Heart right ventricle (tissue), 16 donors: ENCODE measurements around the gene TAB3. TPM values are rescaled to one million over a fixed set of nuclear protein-coding genes. Genes with fewer than 3 reads are reported as not detected.

Experiments used
- ATAC-seq, 8 donors: fragments of 200-7000 bp; cut with Tn5 transposase; one replicate each; pipeline ENCODE4 v1.9.1; 2020; ENCODE audit warnings: mild to moderate bottlenecking in 8 of 8, moderate library complexity in 8 of 8, moderate number of reproducible peaks in 1 of 8
- DNase-seq, 2 donors: peaks; one replicate each; pipeline ENCODE4 v3.0.0-alpha.2; 2020
- H3K27ac ChIP-seq, 10 donors: fragments of 200-600 bp; sonication (generic) in 2 of 10; one replicate each; pipeline versions ENCODE4 v1.5.0 to v1.8.0; 2020 to 2022; ENCODE audit warnings: mild to moderate bottlenecking in 3 of 10
- H3K27me3 ChIP-seq, 7 donors: fragments of 200-600 bp; one replicate each; pipeline ENCODE4 v1.8.0; 2021 to 2022; ENCODE audit warnings: mild to moderate bottlenecking in 2 of 7
- H3K36me3 ChIP-seq, 9 donors: fragments of 200-600 bp; sonication (generic) in 1 of 9; one replicate each; pipeline versions ENCODE4 v1.5.0 to v1.8.0; 2020 to 2022; ENCODE audit warnings: mild to moderate bottlenecking in 2 of 9
- H3K4me1 ChIP-seq, 9 donors: fragments of 200-600 bp; sonication (generic) in 1 of 9; one replicate each; pipeline versions ENCODE4 v1.5.0 to v1.8.0; 2020 to 2022; ENCODE audit warnings: mild to moderate bottlenecking in 4 of 9
- H3K4me3 ChIP-seq, 10 donors: fragments of 200-600 bp; sonication (generic) in 2 of 10; one replicate each; pipeline versions ENCODE4 v1.5.0 to v1.8.0; 2020 to 2022; ENCODE audit warnings: mild to moderate bottlenecking in 7 of 10, moderate library complexity in 2 of 10
- H3K9me3 ChIP-seq, 11 donors: fragments of 200-600 bp in 10 of 11; sonication (generic) in 2 of 11; one replicate each; pipeline versions ENCODE4 v1.5.0 to v1.8.0; 2013 to 2022; ENCODE audit warnings: mild to moderate bottlenecking in 2 of 11, control low read depth in 1 of 11, moderate library complexity in 1 of 11
- WGBS, 2 donors: extraction: QIAGEN DNeasy Blood & Tissue Kit; methylation state at CpG; one replicate each; pipeline ENCODE4 v1.1.7; 2013; ENCODE audit warnings: inconsistent platforms in 1 of 2; 5-methylcytosine and 5-hydroxymethylcytosine counted together
- intact Hi-C, 10 donors: fragments of 100-400 bp; cut with DNase I; formaldehyde crosslinking; loops; one replicate each; pipeline versions ENCODE4 v1.11.1 to v1.14.2; 2022
- polyA plus RNA-seq, 2 donors: library from polyadenylated mRNA; stranded (reverse); fragments of 200-250 nt; gene quantifications; one replicate each; pipeline ENCODE4 v1.2.3, GENCODE V29; 2013
- total RNA-seq, 10 donors: library from RNA; stranded (reverse); fragmentation: NEBNext Ultra II Directional in 3 of 10; extraction: Animal tissue kit (Norgen Biotek cat#: 25700) in 3 of 10; gene quantifications; one replicate each; pipeline versions ENCODE4 v1.2.1 to v1.2.4, GENCODE V29; 2021 to 2023
- TF ChIP-seq, protein P1 (sequence below), 9 donors: fragments of 200-600 bp; sonication (generic) in 2 of 9; IDR thresholded peaks; one replicate each; pipeline versions ENCODE4 v1.5.0 to v1.8.0; 2021 to 2022; ENCODE audit warnings: antibody characterized with exemption in 9 of 9, mild to moderate bottlenecking in 5 of 9, moderate library complexity in 1 of 9
- donor health status: Arrhythmogenic right ventricular cardiomyopathy.
- donor health status: ischemic (EF 13 %, LVEDD 7.1; RV severe dilation, severe dysfunction).
- donor health status: healthy with polysubstance abuse.
- donor health status: DM: no; HTN: yes; CAD: no.
- donor health status: DM: no; HTN: no; CAD: no.
- donor health status: ischemic (EF 25% LVEDD 6.9; RV normal size, moderate dysfunction).
- donor health status: ischemic (EF 25% LVEDD 5.7; RV mildly dilated, moderate dysfunction).
- donor health status: healthy.
- donor health status: DM: yes; HTN: yes; CAD: no.
- donor health status: Ischemic cardiomyopathy.
- donor health status: ischemic (EF 35%, LVEDD 5.7; RV mildly dilated, moderate dysfunction).
- donor health status: nonischemic (EF 11% LVEDD 7.7; RV severe dilation, severe dysfunction).
- donor health status: DM: yes; HTN: yes; CAD: no.
- donor health status: PGD.
- donor health status: ischemic (EF 29% LVEDD 5.4; RV normal size, mild dysfunction).
- donor health status: nonischemic (EF 23%, LVEDD 6.1; RV moderate dilation, normal function).

Gene TAB3
- total and polyA plus RNA-seq, 12 donors, result 3.9 to 19.3 (median 14.5) TPM

GRCh38 chrX:30822068-30822681, 66.9 kb downstream of the TAB3 start:
- Histone ChIP-seq H3K27ac (no peak overlapping the region), H3K9me3 (no peaks in the 10 kb centered on the region), H3K36me3 (no peaks in the 10 kb centered on the region), H3K27me3 (peaks cover 0 to 10% (median 0%) of the 10 kb centered on the region in 7 donors), H3K4me3 (no peak overlapping the region), H3K4me1 (no peaks in the 10 kb centered on the region)
- 53 to 67% methylated on average over 3 of the region's 3 CpGs for WGBS, 2 donors
- intact Hi-C loops, result no loop called here
- no peak for ATAC-seq
- TF ChIP-seq, protein P1, sequence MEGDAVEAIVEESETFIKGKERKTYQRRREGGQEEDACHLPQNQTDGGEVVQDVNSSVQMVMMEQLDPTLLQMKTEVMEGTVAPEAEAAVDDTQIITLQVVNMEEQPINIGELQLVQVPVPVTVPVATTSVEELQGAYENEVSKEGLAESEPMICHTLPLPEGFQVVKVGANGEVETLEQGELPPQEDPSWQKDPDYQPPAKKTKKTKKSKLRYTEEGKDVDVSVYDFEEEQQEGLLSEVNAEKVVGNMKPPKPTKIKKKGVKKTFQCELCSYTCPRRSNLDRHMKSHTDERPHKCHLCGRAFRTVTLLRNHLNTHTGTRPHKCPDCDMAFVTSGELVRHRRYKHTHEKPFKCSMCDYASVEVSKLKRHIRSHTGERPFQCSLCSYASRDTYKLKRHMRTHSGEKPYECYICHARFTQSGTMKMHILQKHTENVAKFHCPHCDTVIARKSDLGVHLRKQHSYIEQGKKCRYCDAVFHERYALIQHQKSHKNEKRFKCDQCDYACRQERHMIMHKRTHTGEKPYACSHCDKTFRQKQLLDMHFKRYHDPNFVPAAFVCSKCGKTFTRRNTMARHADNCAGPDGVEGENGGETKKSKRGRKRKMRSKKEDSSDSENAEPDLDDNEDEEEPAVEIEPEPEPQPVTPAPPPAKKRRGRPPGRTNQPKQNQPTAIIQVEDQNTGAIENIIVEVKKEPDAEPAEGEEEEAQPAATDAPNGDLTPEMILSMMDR (IDR thresholded peaks at IDR 0.05), result no peak
- DNase-seq, result no peak

DNA sequence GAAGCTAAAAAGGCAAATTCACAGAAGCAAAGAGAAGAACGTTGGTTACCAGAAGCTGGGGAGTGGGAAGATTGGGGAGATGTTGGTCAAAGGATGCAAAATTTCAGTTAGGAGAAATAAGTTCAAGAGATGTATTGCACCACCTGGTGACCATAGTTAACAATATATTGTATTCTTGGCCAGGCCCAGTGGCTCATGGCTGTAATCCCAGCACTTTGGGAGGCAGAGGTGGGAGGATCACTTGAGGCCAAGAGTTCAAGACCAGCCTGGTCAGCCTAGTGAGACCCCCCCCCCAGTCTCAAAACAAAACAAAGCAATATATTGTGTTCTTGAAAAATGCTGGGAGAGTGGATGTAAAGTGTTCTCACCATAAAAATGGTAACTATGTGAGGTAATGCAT, 67.9 kb downstream of the TAB3 start:
- Histone ChIP-seq H3K27me3 (peaks cover 0 to 10% (median 0%) of the 10 kb centered on the region in 7 donors), H3K4me1 (no peaks in the 10 kb centered on the region), H3K27ac (no peak overlapping the region), H3K9me3 (no peaks in the 10 kb centered on the region), H3K36me3 (no peaks in the 10 kb centered on the region), H3K4me3 (no peak overlapping the region)
- DNase-seq (no peak), ATAC-seq (no peak)
- TF ChIP-seq, protein P1 (IDR thresholded peaks at IDR 0.05), result no peak
- 60 to 82% methylated on average over 1 of the region's 1 CpG for WGBS, 2 donors
- intact Hi-C loops, result no loop called here

DNA sequence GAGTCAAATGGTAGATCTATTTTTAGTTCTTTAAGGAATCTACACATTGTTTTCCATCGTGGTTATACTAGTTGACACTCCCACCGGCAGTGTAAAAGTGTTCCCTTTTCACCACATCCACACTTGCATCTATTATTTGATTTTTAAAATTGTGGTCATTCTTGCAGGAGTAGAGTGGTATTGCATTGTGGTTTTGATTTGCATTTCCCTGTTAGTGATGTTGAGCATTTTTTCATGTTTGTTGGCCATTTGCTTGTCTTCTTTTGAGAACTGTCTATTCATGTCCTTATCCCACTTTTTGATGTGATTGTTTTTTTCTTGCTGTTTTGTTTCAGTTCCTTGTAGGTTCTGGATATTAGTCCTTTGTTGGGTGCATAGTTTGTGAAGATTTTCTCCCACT, 70.0 kb downstream of the TAB3 start:
- no peaks in the 10 kb centered on the region for H3K4me1 ChIP-seq
- DNase-seq (no peak), ATAC-seq (no peak)
- intact Hi-C loops, result no loop called here
- TF ChIP-seq, protein P1 (IDR thresholded peaks at IDR 0.05), result no peak
- no peak overlapping the region for H3K27ac ChIP-seq
- 21 to 44% methylated on average over 2 of the region's 2 CpGs for WGBS, 2 donors
- no peaks in the 10 kb centered on the region for H3K36me3 ChIP-seq
- no peak overlapping the region for H3K4me3 ChIP-seq
- H3K9me3 ChIP-seq, result no peaks in the 10 kb centered on the region
- peaks cover 0 to 16% (median 0%) of the 10 kb centered on the region in 7 donors for H3K27me3 ChIP-seq

- H3K4me3 ChIP-seq, result no peak overlapping the region
- no peak overlapping the region for H3K27ac ChIP-seq
- no peaks in the 10 kb centered on the region for H3K4me1 ChIP-seq
- intact Hi-C loops, result no loop called here
- ATAC-seq (no peak), DNase-seq (no peak)
- H3K9me3 ChIP-seq, result no peaks in the 10 kb centered on the region
- 83 to 85% methylated on average over 3 of the region's 3 CpGs for WGBS, 2 donors
- no peaks in the 10 kb centered on the region for H3K36me3 ChIP-seq
- H3K27me3 ChIP-seq, result peaks cover 0 to 21% (median 0%) of the 10 kb centered on the region in 7 donors
- TF ChIP-seq, protein P1 (IDR thresholded peaks at IDR 0.05), result no peak
Observed at GRCh38 chrX:30816079-30816478, 73.0 kb downstream of the TAB3 start.
